NCI-H226 (cell line): ENCODE results near the gene DOLPP1.

ENCODE experiments used
- DNase-seq: peaks from one replicate; pipeline ENCODE4 v3.0.0-alpha.2; 2015

Gene DOLPP1

DNA sequence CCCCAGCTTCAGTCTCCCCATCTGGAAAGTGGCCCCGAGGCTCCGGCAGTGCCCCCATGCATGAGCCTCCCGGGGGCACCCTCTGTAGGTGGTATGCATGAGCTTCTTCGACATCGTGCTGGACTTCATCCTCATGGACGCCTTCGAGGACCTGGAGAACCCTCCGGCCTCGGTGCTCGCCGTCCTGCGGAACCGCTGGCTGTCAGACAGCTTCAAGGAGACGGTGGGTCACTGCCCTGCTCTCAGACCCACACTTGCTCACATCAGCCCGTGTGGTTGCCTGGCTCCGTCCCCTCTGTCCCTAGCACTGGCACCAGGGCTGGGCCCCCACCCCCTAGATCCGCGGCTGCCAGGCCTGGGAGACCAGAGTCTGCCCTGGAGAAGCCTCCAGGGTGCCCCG, 12.8 kb upstream of the DOLPP1 start:
- no peak for DNase-seq

DNA sequence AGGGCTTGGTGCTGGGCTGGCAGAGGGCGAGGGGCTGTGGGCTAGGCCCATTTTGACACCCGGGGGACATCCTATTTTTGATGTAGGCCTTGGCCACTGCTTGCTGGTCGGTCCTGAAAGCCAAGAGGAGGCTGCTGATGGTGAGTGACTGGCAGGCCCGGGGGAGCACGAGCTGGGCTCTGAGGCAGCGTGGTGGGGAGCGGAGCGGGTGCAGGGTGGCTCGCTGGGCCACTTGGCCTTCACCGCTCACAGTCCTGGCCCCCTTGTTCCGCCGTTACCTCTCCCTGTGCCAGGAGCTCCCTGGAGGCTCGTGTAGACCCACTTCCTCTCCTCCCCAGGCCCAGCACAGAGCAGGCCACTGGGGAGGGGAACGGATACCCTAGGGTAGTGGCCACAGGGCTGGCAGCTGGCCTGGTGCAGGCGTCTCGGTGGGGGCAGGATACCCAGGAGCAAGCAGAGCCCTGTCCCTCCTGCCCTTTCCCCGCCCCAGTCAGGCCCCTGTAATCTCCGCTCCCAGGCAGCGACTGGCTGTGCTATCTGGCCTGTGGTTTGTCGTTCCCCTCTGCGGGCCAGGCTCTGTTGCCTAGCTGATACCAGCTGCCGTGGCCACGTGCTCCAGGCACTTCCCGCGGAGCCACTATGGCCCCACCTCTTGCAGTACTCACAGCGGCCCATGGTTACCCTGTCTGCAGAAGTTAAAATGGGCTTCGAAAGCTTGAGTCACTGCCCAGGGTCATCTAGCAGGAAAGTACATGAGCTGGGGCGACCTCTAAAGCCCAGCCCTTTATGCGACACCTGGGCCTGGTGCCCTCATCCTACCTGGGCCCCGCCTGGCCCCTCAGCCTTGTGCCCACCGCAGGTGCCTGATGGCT, 11.7 kb upstream of the DOLPP1 start:
- DNase-seq, result no peak

DNA sequence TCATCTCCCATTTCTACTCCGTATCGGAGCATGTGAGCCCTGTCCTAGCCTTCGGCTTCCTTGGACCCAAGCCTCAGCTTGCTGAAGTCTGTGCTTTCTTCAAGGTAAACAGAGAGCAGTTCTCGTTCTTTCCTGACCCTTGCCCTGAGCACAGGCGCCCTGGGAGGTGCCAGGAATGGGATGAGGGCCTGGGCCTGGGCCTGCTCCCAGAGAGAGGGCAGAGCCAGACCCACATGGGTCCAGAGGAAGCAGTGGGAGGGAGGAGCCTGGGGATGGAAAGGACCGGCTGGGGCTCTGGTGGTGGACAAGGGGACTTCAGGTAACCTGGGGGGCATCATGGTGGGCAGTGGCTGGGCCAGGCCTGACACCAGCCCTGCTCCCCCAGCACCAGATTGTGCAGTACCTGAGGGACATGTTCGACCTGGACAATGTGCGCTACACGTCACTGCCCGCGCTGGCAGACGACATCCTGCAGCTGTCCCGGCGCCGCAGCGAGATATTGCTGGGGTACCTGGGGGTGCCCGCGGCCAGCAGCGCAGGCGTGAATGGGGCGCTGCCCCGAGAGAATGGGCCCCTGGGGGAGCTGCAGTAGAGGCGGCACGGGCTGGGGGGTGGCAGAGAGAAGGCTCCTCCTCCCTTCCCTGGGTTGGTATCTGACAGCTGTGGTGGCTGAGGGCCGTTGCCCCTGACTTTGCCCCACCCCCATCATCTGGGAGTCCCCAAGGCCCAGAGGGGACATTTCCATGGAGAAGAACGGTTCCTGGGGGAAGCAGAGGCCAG, 10.9 kb upstream of the DOLPP1 start:
- no peak for DNase-seq

DNA sequence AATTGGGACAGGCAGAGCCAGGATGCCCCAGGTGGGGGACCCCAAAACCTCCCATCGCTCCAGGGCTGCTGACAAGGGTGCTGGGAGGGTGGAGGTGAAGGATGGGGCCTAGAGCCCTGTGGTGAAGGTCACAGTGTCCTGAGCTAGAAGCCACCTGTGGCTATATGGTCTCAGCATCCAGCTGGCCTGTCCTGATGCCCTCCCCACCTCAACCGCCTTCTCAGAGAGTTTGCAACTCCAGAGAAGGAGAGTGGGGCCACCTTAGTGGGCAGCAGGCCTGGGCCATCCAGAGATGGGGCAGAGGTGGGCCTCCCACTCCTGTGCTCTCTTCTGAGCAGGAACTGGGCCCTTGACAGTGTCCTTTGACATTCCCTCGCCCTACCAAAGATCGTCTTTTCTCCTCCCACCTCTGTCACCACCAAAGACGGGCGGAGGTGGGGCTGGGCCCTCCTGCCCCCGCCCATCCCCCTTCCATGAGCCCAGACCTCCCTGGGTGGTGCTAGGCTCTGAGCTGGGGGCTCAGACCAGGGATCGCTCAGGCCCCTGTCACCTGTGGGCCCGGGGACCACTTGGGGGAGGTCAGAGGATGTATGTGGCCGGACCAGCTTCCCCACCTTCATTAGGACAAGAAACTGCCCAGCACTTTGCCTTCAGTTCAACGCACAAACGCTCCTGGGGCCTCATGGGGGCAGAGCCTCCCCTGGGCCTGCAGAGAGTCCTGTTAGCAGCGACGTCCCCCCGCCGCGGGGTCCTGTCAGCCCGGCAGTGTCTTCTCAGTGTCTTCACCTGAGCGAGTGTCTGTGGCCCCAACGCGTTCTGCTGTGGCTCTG, 10.0 kb upstream of the DOLPP1 start:
- DNase-seq, result no peak

DNA sequence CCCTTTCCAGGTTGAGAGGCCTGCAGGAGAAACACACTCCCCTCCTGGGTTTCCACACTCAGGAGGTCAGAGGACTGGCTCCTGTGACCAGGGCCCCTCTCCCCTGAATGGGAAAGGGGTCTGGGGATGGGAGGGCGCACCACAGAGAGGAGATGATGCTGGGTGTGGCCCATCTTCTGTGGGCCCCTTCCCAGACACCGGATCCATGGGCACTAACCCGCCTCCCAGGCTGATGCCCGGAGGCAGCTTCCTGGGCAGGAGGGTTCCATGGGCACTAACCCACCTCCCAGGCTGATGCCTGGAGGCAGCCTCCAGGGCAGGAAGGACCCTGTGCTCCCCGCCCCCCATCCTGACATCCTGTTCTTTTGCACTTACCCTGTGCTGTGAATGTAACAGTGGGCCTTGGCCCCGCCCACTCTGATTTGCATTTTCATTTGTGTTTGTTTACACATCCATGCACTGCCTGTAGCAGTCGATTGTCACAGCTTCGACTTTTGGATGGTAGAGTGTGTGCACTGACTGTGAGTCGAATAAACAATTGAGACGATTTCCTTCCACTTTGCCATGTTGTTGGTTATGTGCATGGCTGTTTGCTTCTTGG, 9.3 kb upstream of the DOLPP1 start:
- DNase-seq, result no peak

DNA sequence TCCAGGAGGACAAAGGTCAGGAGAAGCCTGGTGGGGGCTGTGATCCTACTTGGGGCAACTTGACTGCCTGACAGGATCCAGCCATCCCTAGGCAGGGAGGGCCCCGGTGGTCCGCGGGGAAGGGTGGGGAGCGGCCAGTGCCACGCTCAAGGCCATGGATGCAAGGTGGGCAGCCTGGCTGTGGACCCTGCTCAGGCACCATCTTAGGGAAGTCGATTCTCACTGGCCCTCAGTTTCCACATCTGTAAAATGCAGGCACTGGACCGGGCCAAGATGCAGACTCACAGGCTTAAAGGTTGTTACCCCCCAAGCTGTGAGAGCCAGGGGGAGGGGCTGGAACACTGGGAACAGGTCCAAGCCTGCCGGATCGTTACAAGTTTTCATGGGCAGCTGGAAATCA, 8.7 kb upstream of the DOLPP1 start:
- no peak for DNase-seq

DNA sequence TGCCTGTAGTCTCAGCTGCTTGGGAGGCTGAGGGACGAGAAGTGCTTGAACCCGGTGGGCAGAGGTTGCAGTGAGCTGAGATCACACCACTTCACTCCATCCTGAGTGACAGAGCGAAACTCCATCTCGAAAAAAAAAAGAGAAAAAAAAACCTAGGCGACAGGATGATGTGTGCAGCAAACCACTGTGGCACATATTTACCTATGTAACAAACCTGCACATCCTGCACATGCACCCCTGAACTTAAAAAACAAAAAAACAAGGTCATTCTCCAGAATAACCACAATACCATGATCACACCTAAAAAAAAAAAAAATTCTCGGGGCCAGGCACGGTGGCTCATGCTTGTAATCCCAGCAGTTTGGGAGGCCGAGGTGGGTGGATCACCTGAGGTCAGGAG, 7.5 kb upstream of the DOLPP1 start:
- DNase-seq, result no peak

DNA sequence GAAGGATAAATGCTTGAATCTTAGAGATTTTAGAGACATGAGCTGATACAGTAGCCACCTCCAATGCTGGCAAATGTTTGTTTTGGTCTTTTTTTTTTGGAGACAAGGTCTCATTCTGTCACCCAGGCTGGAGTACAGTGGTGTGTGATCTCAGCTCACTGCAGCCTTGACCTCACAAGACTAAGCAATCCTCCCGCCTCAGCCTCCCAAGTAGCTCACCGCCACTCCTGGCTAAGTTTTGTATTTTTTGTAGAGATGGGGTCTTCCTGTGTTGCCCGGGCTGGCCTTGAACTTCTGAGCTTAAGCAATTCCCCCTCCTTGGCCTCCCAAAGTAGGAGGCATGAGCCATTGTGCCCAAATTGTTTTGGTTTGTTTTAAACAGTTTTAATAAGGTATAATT, 6.8 kb upstream of the DOLPP1 start:
- no peak for DNase-seq

DNA sequence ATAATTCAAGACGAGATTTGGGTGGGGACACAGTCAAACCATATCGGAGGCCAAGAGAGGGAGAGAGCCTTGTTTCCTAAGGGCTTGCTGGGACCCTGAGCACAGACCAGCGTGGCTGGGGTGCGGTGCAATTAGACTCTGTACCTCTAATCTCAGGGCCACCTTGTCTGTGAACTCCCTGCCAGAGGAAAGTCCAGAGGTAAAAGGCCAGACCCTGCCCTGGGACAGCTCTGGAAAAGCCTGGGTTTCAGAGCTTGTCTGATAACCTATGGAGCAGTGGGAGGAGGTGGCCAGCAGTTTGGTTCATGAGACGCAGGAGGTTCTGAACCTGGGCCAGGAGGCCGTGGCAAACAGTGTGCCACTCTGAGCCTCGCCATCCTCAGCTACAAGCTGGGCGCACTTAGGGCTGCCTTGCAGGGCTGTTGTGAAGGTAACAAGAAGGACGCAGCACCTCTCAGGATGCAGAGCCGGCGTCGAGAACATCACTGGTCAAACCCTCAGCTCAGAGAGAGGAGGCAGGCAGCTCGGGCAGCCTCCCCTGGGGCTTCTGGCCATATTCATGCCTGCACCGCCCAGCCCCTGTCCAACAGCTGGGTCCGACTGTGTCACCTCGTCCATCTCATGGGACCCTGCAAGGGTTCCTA, 4.8 kb upstream of the DOLPP1 start:
- no peak for DNase-seq

DNA sequence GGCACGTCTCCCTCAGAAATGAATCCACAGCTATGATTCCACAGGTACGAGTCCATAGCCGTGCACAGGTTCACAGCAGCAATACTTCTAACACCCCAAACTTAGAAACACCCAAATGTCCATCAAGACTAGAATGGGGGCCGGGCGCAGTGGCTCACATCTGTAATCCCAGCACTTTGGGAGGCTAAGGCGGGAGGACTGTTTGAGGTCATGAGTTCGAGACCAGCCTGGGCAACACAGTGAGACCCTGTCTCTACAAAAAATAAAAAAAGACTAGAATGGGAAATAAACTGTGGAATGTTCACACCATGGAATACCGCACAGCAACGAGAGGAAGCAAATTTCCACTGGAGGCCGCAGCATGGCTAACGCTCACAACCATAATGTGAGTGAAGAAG, 4.3 kb upstream of the DOLPP1 start:
- DNase-seq, result no peak

DNA sequence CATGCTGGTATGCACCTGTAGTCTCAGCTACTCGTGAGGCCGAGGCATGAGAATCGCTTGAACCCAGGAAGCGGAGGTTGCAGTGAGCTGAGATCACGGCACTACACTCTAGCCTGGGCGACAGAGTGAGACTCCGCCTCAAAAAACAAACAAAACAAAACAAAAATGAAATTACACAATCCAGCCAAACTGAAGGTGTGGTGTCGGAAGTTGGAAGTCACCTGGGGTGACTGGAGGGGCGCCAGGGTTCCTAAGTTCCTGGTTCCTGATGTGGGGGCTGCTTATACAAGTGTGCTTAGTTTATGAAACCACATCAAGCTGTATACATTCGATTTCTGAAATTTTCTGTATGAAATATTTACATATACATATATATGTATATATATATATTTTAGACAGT, 3.7 kb upstream of the DOLPP1 start:
- no peak for DNase-seq

DNA sequence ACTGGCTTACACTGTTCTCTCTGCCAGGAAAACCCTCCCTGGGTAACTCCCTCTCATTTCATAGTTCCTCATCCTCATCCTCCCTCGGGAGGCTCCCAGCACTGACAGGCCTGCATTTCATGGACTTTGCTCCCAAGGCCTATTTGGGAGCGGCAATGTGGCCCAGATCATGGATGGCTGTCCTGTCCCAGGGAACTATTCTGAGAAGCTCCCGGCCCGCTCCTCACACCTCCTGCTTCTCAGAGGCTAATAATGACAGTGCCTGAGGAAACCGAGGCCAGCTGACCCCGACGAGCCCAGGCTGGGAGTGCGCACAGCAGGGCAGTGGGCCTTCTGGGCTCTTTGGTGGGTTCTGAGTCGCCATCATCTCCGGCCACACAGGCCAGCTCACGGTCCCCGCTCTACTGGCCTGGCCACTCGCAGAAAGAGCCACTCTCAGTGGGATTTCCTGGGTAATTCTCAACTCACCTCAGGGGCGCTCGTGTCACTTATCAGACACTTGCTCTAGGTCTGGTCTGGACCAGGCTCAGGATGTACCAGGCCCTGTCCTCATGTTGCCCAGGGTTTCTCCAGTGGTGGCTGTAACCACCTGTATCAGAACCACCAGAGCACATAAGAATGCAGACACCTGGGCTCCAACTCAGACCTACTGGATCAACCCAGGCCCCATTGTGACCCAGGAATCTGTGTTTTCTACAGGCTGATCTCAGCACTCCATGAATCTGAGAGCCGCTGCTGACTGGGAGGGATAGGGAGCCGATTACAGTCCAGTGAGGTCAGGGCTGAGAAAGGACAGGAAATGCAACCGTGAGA, 2.0 kb upstream of the DOLPP1 start:
- DNase-seq, result no peak

DNA sequence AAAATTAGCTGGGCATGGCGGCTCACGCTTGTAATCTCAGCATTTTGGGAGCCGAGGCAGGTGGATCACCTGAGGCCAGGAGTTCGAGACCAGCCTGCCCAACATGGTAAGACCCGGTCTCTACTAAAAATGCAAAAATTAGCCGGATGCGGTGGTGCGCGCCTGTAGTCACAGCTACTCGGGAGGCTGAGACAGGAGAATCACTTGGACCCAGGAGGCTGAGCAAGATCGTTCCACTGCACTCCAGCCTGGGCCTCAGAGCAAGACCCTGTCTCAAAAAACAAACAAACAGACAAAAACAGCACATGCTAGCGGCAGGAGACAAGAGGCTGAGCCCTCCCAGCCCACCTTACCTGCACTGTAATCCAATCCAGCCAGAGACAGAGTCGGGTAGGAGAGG, 1.1 kb upstream of the DOLPP1 start:
- DNase-seq, result no peak

DNA sequence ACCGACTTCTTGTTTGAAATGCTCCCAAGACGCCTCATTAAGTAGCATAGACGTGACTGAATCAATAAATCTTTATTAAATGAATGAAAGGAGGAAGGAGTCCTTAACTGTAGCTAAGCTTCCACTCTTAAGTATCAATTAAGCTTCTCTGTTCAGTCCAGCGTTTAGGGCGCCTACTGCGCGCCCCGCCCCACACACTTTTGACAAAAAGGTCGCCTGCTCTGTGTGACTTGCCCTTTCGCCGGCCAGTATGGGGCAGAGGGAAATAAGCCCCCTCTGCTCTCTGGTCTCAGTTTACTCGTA, 662 bp upstream of the DOLPP1 start:
- no peak for DNase-seq

DNA sequence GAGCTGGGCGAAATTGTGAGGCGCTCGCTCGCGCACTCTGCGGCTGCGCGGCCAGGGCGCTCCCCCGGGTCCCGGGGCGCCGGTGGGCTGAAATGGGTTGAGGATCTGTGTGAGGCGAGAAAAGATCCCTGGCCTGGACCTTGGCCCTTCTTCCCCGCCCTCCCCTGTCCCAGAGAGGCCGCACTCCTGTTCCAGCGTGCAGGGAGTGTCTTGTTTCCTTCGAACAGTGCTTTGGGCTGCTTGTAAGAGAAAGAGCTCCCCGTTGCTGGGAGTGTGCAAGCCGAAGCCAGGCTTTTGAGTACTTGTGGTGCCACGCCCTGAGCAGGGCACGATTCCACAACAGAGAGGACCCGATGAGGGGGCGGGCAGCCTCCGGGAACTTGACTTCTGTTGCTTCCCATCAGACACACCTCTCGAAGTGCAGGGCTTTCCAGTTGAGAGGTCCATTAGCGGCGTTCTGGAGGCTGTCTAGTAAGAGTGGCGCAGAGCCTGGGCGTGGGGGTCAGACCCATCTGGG, 535 bp downstream of the DOLPP1 start:
- DNase-seq, result no peak

DNA sequence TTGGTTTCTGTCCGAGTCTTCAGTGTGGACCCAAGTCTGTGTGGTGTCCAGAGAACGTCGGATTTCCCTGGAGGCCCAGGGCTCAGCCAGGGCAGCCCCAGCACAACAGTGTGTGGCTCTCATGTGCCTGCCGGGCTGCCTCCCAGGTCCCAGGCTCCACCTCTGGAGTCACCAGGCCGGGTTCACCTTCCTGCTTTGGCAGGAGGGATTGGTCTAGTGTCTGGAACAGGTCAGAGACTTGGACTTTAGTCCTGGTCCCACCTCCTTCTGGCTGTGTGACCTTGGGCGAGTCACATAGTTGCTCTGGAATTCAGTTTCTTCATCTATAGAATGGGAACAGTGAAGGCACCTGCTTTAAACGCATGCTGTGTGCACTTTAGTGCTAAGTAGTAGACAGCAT, 3.2 kb downstream of the DOLPP1 start:
- DNase-seq, result no peak

DNA sequence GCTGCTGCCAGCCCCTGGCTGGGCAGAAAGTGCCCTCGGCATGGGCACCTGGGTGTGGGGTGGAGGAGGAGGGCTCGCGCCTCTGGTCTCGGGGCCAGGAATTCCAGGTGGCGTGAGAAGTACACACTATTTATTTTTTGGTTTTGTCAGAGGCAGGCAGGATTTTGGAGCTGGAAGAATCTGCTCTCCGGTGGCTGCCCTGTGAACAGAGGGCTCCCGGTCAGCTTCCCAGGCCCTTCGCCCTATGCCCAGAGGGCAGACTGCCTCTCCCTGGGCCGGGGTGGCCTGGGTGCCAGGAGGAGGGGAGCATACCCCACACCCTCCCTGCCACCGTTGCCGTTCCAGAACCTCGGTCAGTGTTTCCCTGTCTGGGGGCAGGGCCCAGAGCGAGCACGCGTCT, 8.3 kb downstream of the DOLPP1 start:
- DNase-seq, result no peak

DNA sequence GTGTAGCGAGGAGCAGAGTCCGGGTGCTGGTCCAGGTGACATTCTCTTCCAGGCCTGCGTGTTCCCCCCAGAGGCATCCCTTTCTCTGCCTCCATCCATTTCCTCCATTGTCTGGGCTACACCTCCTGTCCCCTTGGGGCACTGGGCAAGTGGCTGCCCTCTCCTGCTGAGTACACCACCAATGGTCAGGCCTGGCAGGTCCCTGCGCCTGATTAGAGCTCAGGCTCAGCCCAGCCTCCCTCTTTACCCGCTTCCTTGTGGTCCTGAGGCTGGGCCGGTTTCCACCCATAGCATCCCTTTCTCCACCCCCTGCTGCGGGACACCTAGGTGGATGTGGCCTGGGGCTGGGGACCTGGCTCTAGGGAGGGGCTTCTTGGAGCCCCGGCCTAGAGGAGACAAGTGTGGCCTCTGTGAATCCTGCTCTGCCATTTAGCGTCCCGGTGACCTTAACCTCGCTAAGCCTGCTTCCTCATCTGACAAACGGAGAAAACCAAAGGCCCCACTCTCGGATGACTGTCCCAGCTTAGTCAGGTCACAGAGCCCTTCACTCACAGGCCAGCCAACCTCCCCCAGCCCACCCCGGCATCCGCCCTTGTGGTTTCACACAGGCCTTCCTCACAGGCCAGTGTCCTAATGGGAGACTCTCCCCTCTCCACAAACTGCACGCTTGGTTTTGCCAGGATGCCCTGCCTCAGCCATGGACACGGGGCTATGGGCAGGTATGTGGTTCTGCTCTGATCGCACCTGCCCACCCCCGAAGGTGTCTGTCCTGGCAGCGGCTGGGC, 12.9 kb downstream of the DOLPP1 start:
- DNase-seq, result no peak

DNA sequence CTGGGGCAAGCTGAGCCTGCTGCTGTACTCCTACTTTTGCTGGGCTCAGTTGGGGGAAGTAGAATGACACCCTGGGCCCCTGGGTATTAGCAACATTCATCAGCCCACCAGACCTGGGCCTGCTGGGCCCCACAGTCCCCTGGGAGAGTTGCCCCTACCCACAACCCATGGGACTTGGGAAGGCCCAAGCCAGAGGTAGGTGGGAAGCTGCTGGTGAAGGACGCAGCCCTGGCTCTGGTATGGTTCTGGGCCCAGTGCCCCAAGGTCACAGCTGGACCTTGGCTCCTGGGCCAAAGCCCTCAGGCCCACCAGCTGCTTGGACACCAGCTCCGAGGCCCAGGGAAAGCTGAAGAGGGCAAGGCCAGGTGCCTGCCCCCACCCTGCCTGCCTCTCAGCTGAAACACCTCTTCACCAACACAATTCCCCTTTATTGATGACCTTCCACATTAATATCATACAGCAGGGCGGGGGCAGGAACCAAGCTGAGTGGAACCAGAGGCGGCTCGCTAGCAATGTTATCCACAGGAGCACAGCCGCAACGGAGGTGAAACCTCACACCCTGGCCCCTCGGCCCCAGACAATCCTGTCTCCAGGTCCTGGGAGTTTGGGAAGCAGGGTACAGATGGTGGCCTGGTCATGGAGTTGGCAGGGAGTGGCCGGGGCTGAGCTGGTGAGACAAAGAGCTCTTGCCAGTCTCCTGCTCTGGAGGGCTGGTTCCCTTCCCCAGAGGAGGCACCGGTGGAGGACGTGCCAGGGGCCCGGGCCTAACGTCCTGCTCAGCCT, 13.7 kb downstream of the DOLPP1 start:
- DNase-seq, result no peak

DNA sequence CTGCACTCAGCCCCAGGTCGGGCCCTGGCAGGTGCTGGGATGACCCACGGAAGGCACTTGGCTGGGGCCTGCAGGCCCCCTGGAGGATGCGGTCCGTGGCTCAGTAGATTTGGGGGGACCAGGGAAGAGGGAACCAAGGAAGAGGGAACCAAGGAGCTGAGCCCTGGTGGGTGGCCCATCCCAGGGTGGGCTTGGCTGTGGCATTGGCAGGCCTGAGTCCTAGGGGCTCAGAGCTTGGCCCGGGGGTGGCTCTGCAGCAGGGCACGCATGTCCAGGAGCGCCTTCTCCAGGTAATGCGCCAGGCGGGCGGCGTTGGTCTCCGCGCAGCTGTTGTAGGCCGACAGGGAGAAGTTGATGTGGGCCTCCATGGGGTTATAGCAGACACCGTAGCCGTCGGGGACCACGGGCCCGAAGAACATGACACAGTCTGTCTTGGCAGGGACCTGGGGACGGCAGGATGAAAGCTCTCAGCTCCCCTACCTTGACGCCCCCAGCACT, 14.3 kb downstream of the DOLPP1 start:
- no peak for DNase-seq
